CD4-positive, alpha-beta T cell (primary cell): ENCODE data around the gene PCDH9. TPM values are rescaled to one million over a fixed set of nuclear protein-coding genes. Genes with fewer than 3 reads are reported as not detected.

Experiments
- ATAC-seq: fragments of 200-7000 bp; cut with Tn5 transposase; one replicate; pipeline ENCODE4 v1.10.0; 2022; ENCODE audit warnings: mild to moderate bottlenecking; ENCODE audit not compliant: poor library complexity
- CTCF ChIA-PET: fragments of 350-600 bp; sonication (Branson Sonifier 250); formaldehyde crosslinking; loops from one replicate; lab custom pipeline; 2021; ENCODE audit warnings: antibody characterized with exemption, inconsistent platforms; lab: Charles Lee
- POLR2A ChIA-PET: fragments of 350-600 bp; sonication (Branson Sonifier 250); formaldehyde crosslinking; loops from one replicate; lab custom pipeline; 2021; ENCODE audit warnings: antibody characterized with exemption, inconsistent platforms; lab: Charles Lee
- DNase-seq, 14 experiments: peaks; one replicate each; pipeline ENCODE4 v3.0.0-alpha.2; 2013 to 2020; ENCODE audit warnings: mixed read lengths in 2 of 14
- H3K27ac ChIP-seq, 2 donors: one replicate each; pipeline versions ENCODE4 v1.5.1 to v1.7.0; 2013; ENCODE audit warnings: low read length in 2 of 2, low read depth in 1 of 2, mild to moderate bottlenecking in 1 of 2
- H3K27me3 ChIP-seq, 2 experiments: 1 replicate in 1 of 2; 2 replicates in 1 of 2; pipeline versions ENCODE4 v1.6.1 to v1.7.0; 2013; ENCODE audit warnings: low read length in 2 of 2, control low read depth in 1 of 2, mild to moderate bottlenecking in 1 of 2, moderate library complexity in 1 of 2; ENCODE audit not compliant: insufficient read depth in 2 of 2, control insufficient read depth in 1 of 2
- H3K36me3 ChIP-seq: one replicate; pipeline ENCODE4 v1.6.1; 2013; ENCODE audit warnings: low read length, control low read depth; ENCODE audit not compliant: insufficient read depth
- H3K4me1 ChIP-seq: one replicate; pipeline ENCODE4 v1.6.1; 2013; ENCODE audit warnings: low read length, control low read depth; ENCODE audit not compliant: insufficient read depth
- H3K4me3 ChIP-seq: one replicate; pipeline ENCODE4 v1.5.1; 2013; ENCODE audit warnings: mild to moderate bottlenecking, low read length, moderate library complexity
- H3K9me3 ChIP-seq, 2 experiments: 1 replicate in 1 of 2; 2 replicates in 1 of 2; pipeline versions ENCODE4 v1.6.1 to v1.7.0; 2013; ENCODE audit warnings: low read length in 2 of 2, mild to moderate bottlenecking in 2 of 2, control low read depth in 1 of 2, moderate library complexity in 1 of 2; ENCODE audit not compliant: control insufficient read depth in 1 of 2, insufficient read depth in 1 of 2
- H3K27ac Mint-ChIP-seq: one replicate; pipeline ENCODE4 v1.8.0; 2020; ENCODE audit warnings: mixed read lengths
- H3K27me3 Mint-ChIP-seq: one replicate; pipeline ENCODE4 v1.8.0; 2021; ENCODE audit warnings: mixed read lengths
- H3K36me3 Mint-ChIP-seq: one replicate; pipeline ENCODE4 v1.8.0; 2021; ENCODE audit warnings: low read depth, mixed read lengths
- H3K4me1 Mint-ChIP-seq: one replicate; pipeline ENCODE4 v1.8.0; 2021; ENCODE audit warnings: low read depth, mixed read lengths
- H3K4me3 Mint-ChIP-seq: one replicate; pipeline ENCODE4 v1.8.0; 2020; ENCODE audit warnings: mild to moderate bottlenecking, mixed read lengths
- H3K9me3 Mint-ChIP-seq: one replicate; pipeline ENCODE4 v1.8.0; 2020; ENCODE audit warnings: mixed read lengths
- intact Hi-C, 2 experiments: fragments of 100-400 bp; cut with DNase I in 1 of 2; cut with micrococcal nuclease in 1 of 2; formaldehyde crosslinking; loops; one replicate each; pipeline versions ENCODE4 v1.15.1 to v1.9.0; 2023 to 2025; cut with DNase I, micrococcal nuclease
- total RNA-seq, 174 experiments: library from RNA in 2 of 174; stranded (reverse) in 2 of 174; gene quantifications; one replicate each; pipeline ENCODE4 v1.2.3 and lab custom pipeline; 2021 to 2026
- TF ChIP-seq, protein P1 (sequence below): fragments of 200-600 bp; IDR thresholded peaks from one replicate; pipeline ENCODE4 v1.8.0; 2022; ENCODE audit warnings: antibody characterized with exemption, mild to moderate bottlenecking

Gene PCDH9
- total RNA-seq, 2 experiments from 2014 or later: 0.08 to 0.19 TPM

DNA sequence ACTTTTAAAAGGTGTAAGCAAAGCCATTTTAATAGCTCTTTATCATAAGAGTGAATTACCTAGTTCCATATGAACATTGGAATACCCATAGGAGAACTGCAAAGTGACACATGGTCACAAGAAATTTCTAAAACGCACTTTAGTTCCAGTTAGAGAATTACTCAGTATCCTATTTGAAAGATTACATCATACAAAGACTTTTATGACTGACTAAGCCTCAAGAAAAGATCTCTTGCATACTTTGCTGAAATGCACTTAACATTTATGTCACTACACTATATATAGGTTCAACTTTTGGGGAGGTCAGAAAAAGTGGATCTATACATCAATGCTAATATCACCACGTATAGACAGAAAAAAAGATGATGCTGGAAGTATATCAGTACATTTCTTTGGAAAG, 7.1 kb downstream of the PCDH9 start:
- H3K4me1 Mint-ChIP-seq: peaks cover 6% of the 10 kb centered on the region
- CTCF ChIA-PET: no interaction called here
- no peaks in the 10 kb centered on the region for H3K9me3 Mint-ChIP-seq
- intact Hi-C loops: no loop called here
- ATAC-seq: no peak
- H3K4me1 ChIP-seq: no peaks in the 10 kb centered on the region
- TF ChIP-seq, protein P1, sequence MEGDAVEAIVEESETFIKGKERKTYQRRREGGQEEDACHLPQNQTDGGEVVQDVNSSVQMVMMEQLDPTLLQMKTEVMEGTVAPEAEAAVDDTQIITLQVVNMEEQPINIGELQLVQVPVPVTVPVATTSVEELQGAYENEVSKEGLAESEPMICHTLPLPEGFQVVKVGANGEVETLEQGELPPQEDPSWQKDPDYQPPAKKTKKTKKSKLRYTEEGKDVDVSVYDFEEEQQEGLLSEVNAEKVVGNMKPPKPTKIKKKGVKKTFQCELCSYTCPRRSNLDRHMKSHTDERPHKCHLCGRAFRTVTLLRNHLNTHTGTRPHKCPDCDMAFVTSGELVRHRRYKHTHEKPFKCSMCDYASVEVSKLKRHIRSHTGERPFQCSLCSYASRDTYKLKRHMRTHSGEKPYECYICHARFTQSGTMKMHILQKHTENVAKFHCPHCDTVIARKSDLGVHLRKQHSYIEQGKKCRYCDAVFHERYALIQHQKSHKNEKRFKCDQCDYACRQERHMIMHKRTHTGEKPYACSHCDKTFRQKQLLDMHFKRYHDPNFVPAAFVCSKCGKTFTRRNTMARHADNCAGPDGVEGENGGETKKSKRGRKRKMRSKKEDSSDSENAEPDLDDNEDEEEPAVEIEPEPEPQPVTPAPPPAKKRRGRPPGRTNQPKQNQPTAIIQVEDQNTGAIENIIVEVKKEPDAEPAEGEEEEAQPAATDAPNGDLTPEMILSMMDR: no peak
- no peaks in the 10 kb centered on the region for H3K9me3 ChIP-seq
- no peaks in the 10 kb centered on the region for H3K36me3 Mint-ChIP-seq
- DNase-seq: no peak
- H3K36me3 ChIP-seq: no peaks in the 10 kb centered on the region
- no peak overlapping the region for H3K4me3 ChIP-seq
- peaks cover 5% of the 10 kb centered on the region for H3K27me3 Mint-ChIP-seq
- H3K27ac ChIP-seq: no peak overlapping the region
- H3K27me3 ChIP-seq: peaks cover 0 to 7% of the 10 kb centered on the region in 2 experiments
- POLR2A ChIA-PET: no interaction called here
- H3K4me3 Mint-ChIP-seq: no peak overlapping the region
- H3K27ac Mint-ChIP-seq: no peak overlapping the region

DNA sequence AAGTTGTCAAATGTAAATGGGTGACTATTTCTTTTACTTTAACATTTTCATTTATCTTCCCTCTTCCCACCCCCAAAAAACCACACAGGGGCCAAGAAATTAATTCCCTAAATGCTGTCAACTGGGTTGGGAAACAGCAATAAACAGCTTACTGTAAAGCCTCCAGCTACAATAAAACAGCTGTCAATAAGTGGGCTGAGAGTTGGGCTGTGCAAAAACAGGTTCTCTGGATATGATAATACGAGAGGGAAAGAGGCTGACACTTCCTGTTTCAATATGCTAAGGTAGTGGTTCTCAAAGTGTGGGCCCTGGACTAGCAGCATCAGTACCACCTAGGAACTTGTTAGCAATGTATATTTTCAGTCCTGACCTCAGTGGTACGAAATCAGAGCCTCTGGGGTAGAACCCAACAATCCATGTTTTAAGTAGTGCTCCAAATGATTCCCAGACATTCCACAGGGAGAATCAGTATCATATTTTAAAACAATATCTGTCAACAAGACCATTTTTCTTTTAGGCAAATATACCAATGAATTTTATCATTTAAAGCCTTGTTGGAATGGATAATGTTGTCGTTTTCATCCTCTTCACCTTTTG, 8.4 kb downstream of the PCDH9 start:
- no peaks in the 10 kb centered on the region for H3K4me1 ChIP-seq
- ChIA-PET CTCF (no interaction called here), POLR2A (no interaction called here)
- H3K4me3 ChIP-seq: no peak overlapping the region
- no peaks in the 10 kb centered on the region for H3K9me3 ChIP-seq
- TF ChIP-seq, protein P1: no peak
- no peaks in the 10 kb centered on the region for H3K9me3 Mint-ChIP-seq
- DNase-seq (no peak), ATAC-seq (no peak)
- H3K4me3 Mint-ChIP-seq: no peak overlapping the region
- no peaks in the 10 kb centered on the region for H3K27me3 ChIP-seq
- H3K4me1 Mint-ChIP-seq: peaks cover 6% of the 10 kb centered on the region
- no peaks in the 10 kb centered on the region for H3K36me3 Mint-ChIP-seq
- no peaks in the 10 kb centered on the region for H3K36me3 ChIP-seq
- intact Hi-C loops: no loop called here
- H3K27ac ChIP-seq: no peak overlapping the region
- H3K27ac Mint-ChIP-seq: no peak overlapping the region
- H3K27me3 Mint-ChIP-seq: no peaks in the 10 kb centered on the region

DNA sequence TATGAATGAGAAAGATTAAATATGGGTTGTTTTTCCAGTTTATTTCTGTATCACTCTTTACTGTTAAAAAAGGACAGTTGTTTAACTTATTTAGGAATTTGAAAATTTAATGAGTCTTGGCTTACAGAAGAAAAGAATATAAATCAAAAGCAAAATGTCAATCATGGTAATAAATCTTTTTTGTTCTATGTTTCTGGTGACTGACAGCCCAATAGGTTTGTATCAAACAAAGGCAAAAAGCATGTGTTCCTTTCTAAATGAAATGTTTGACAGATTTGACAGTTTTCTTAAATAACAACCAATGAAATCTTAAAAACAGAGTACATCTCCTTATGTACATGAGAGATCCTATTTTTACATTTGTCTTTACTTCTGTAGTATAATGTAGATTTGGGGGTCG, 11.0 kb downstream of the PCDH9 start:
- Mint-ChIP-seq H3K9me3 (no peaks in the 10 kb centered on the region), H3K27me3 (no peaks in the 10 kb centered on the region), H3K36me3 (no peaks in the 10 kb centered on the region), H3K4me3 (no peak overlapping the region), H3K4me1 (peaks cover 3% of the 10 kb centered on the region), H3K27ac (no peak overlapping the region)
- no peak overlapping the region for H3K27ac ChIP-seq
- H3K9me3 ChIP-seq: no peaks in the 10 kb centered on the region
- intact Hi-C loops: no loop called here
- DNase-seq (no peak), ATAC-seq (no peak)
- no peak overlapping the region for H3K4me3 ChIP-seq
- TF ChIP-seq, protein P1: no peak
- no peaks in the 10 kb centered on the region for H3K36me3 ChIP-seq
- H3K27me3 ChIP-seq: no peaks in the 10 kb centered on the region
- ChIA-PET CTCF (no interaction called here), POLR2A (no interaction called here)
- no peaks in the 10 kb centered on the region for H3K4me1 ChIP-seq
